Measurements from ENCODE around the gene SMARCB1. TPM values are rescaled to one million over a fixed set of nuclear protein-coding genes. Genes with fewer than 3 reads are reported as not detected.
A peak's percentile ranks its signal among the peaks of the same experiment; 100 is the strongest.

SMARCB1 gene
- total RNA-seq, 4 donors from 2014 or later, result 33.7 to 61.3 (median 54.7) TPM

DNA sequence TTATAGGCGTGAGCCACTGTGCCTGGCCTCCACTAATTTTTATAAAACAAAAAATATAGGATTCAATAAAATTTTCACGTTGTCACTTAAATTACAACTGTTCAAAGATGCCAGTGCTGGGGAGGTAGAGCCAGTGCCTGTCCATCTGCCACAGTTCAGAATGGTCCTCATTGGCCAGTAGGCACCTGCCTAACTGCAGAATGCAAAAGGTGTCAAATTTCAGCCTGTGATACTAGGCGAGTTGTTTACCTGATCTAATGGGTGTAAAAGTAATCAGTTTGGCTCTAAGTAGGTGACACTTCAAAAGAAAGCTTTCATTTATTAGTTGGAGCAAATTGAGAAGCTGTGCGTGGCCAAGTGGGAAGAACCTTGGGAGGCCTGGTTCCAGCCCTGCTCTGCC is 2.4 kb downstream of the SMARCB1 start:
- in situ Hi-C loops (cut with MboI; ENCODE audit: low pct_ligation_motif_present in 1 of 4, low pct_unique_long_range_greater_than_20kb in 1 of 4, low sequenced_read_pairs in 3 of 4) (loop anchor here in 2 of 4 donors (10.0 kb wide), 1 partner anchor 56 kb away; no protein-coding TSS in a partner anchor), intact Hi-C loops (cut with DNase I; ENCODE audit: low total_unique reads) (no loop called here)
- H3K4me3 ChIP-seq, result no peak overlapping the region
- WGBS, 2 donors (ENCODE audit: low coverage in 1 of 2), result 33 to 78% methylated on average over 1 to 4 of the region's 4 CpGs
- H3K9me3 ChIP-seq, result no peaks in the 10 kb centered on the region
- no peaks in the 10 kb centered on the region for H3K27me3 ChIP-seq
- TF ChIP-seq, protein P1, sequence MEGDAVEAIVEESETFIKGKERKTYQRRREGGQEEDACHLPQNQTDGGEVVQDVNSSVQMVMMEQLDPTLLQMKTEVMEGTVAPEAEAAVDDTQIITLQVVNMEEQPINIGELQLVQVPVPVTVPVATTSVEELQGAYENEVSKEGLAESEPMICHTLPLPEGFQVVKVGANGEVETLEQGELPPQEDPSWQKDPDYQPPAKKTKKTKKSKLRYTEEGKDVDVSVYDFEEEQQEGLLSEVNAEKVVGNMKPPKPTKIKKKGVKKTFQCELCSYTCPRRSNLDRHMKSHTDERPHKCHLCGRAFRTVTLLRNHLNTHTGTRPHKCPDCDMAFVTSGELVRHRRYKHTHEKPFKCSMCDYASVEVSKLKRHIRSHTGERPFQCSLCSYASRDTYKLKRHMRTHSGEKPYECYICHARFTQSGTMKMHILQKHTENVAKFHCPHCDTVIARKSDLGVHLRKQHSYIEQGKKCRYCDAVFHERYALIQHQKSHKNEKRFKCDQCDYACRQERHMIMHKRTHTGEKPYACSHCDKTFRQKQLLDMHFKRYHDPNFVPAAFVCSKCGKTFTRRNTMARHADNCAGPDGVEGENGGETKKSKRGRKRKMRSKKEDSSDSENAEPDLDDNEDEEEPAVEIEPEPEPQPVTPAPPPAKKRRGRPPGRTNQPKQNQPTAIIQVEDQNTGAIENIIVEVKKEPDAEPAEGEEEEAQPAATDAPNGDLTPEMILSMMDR (IDR thresholded peaks at IDR 0.05), result no peak
- TF ChIP-seq EP300 (IDR thresholded peaks at IDR 0.05; ENCODE audit: low read depth) (no peak), POLR2A (IDR thresholded peaks at IDR 0.05) (no peak), POLR2AphosphoS5 (IDR thresholded peaks at IDR 0.05) (no peak)
- no peak for DNase-seq
- H3K36me3 ChIP-seq, result peaks cover 0 to 3% (median 1%) of the 10 kb centered on the region in 4 donors
- H3K4me1 ChIP-seq, result peaks cover 20 to 67% (median 35%) of the 10 kb centered on the region in 4 donors
- no peak overlapping the region for H3K27ac ChIP-seq

DNA sequence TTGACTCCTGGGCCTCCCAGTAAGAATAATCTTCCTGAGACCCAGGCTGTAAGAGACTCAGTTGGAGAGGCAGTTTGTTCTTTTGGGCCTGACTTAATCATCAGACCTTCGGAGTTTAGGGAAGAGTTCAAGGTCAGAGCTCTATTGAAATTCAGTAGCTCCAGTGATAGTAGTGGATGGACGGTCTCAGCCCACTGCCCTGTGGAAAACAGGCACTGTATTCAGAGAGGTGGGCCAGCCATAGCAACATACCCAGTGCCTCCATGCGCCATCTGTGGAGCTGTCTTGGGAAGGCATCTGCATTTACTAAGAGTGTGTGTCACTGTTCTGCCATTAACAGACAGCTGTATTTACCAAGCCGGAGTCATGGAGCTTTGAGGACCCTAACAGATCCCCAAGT is 2.9 kb downstream of the SMARCB1 start:
- H3K9me3 ChIP-seq, result no peaks in the 10 kb centered on the region
- in situ Hi-C loops (cut with MboI; ENCODE audit: low pct_ligation_motif_present in 1 of 4, low pct_unique_long_range_greater_than_20kb in 1 of 4, low sequenced_read_pairs in 3 of 4) (loop anchor here in 2 of 4 donors (10.0 kb wide), 1 partner anchor 55 kb away; no protein-coding TSS in a partner anchor), intact Hi-C loops (cut with DNase I; ENCODE audit: low total_unique reads) (no loop called here)
- WGBS, 2 donors (ENCODE audit: low coverage in 1 of 2), result 95% methylated on average over 4 of the region's 4 CpGs; no CpG with 5 or more reads in 1 of the 2 donors
- no peak for DNase-seq
- no peaks in the 10 kb centered on the region for H3K27me3 ChIP-seq
- peaks cover 20 to 62% (median 29%) of the 10 kb centered on the region in 4 donors for H3K4me1 ChIP-seq
- no peak overlapping the region for H3K4me3 ChIP-seq
- no peak overlapping the region for H3K27ac ChIP-seq
- H3K36me3 ChIP-seq, result peaks cover 0 to 8% (median 3%) of the 10 kb centered on the region in 4 donors
- no peak for TF ChIP-seq EP300 (IDR thresholded peaks at IDR 0.05; ENCODE audit: low read depth)
- no peak for TF ChIP-seq POLR2A (IDR thresholded peaks at IDR 0.05)
- TF ChIP-seq, protein P1 (IDR thresholded peaks at IDR 0.05), result no peak
- no peak for TF ChIP-seq POLR2AphosphoS5 (IDR thresholded peaks at IDR 0.05)

DNA sequence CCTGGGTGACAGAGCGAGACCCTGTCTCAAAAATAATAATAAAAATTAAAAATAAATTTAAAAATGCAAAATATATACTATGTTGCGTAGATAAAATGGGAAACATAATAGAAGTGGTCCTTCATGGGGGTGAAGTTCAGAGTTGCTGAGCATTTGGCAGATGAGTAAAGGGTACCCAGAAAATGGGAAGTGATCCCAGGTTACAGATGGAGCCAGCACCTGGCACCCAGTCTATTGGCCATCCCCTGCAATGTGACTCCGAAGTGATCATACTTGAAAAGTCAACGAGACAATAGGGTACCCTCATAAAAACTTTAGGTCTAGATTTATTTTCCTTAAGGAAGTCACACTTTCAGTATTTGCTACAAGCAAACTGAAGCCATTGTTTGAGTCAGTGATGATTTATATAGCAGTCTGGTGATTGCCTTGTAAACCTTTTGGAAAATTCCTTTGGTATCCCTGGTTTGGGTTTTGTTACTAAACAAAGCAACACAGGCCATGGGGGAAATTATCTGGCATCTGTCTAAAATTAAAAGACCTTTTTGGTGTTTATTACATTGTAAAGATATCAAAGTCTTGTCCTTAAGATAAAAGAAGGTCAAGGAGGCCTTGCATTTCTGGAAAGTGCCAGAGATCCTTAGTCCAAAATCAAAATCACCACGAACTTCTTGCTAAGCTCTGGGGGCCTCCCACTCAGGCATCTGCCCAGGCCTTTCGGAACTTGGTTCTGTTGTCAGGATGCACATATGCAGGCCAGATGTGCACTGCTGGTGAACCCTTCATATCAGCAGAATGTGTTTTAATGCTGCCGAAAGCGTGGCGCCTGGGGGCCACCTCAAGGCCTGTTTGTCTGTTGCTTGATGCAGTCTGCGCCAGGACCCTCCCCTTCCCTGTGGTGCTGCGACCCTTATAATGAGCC is 4.3 kb downstream of the SMARCB1 start:
- no peaks in the 10 kb centered on the region for H3K9me3 ChIP-seq
- TF ChIP-seq, protein P1 (IDR thresholded peaks at IDR 0.05), result no peak
- TF ChIP-seq POLR2AphosphoS5 (IDR thresholded peaks at IDR 0.05) (no peak), EP300 (IDR thresholded peaks at IDR 0.05; ENCODE audit: low read depth) (no peak), POLR2A (IDR thresholded peaks at IDR 0.05) (no peak)
- H3K4me1 ChIP-seq, result peaks cover 19 to 54% (median 27%) of the 10 kb centered on the region in 4 donors
- peaks cover 0 to 15% (median 7%) of the 10 kb centered on the region in 4 donors for H3K36me3 ChIP-seq
- DNase-seq, result no peak
- H3K27ac ChIP-seq, result peak overlapping the region in 3 of 4 donors; percentile 2 to 55 (median 14)
- no peaks in the 10 kb centered on the region for H3K27me3 ChIP-seq
- H3K4me3 ChIP-seq, result no peak overlapping the region
- intact Hi-C loops (cut with DNase I; ENCODE audit: low total_unique reads) (no loop called here), in situ Hi-C loops (cut with MboI; ENCODE audit: low pct_ligation_motif_present in 1 of 4, low pct_unique_long_range_greater_than_20kb in 1 of 4, low sequenced_read_pairs in 3 of 4) (no loop called here)
- 40 to 66% methylated on average over 8 to 11 of the region's 11 CpGs for WGBS, 2 donors (ENCODE audit: low coverage in 1 of 2)

All from transverse colon (tissue), 4 donors.